Ectodermal cell (in vitro differentiated cells): Measurements from ENCODE around the gene CDC42EP2.

Source experiments
- H3K27ac ChIP-seq: 2 replicates; pipeline ENCODE4 v1.7.0; 2013; ENCODE audit warnings: mild to moderate bottlenecking, low read depth, low read length; ENCODE audit not compliant: insufficient read depth, poor library complexity, severe bottlenecking
- H3K27me3 ChIP-seq: 2 replicates; pipeline ENCODE4 v1.7.0; 2013; ENCODE audit warnings: mild to moderate bottlenecking, low read length; ENCODE audit not compliant: insufficient read depth, control insufficient read depth, poor library complexity, severe bottlenecking
- H3K36me3 ChIP-seq: one replicate; pipeline ENCODE4 v1.7.0; 2013; ENCODE audit warnings: low read length; ENCODE audit not compliant: control insufficient read depth, insufficient read depth
- H3K4me1 ChIP-seq: one replicate; pipeline ENCODE4 v1.7.0; 2013; ENCODE audit warnings: low read length; ENCODE audit not compliant: control insufficient read depth, insufficient read depth
- H3K4me3 ChIP-seq: 2 replicates; pipeline ENCODE4 v1.7.0; 2013; ENCODE audit warnings: low read depth, low read length, control low read depth; ENCODE audit not compliant: insufficient read depth
- H3K9me3 ChIP-seq: 2 replicates; pipeline ENCODE4 v1.7.0; 2013; ENCODE audit warnings: mild to moderate bottlenecking, low read length, moderate library complexity; ENCODE audit not compliant: control insufficient read depth
- WGBS, 2 experiments: methylation state at CpG; one replicate each; pipeline ENCODE4 v1.1.7; 2013; ENCODE audit warnings: missing lambda C conversion rate in 2 of 2; 5-methylcytosine and 5-hydroxymethylcytosine counted together

CDC42EP2 gene

DNA sequence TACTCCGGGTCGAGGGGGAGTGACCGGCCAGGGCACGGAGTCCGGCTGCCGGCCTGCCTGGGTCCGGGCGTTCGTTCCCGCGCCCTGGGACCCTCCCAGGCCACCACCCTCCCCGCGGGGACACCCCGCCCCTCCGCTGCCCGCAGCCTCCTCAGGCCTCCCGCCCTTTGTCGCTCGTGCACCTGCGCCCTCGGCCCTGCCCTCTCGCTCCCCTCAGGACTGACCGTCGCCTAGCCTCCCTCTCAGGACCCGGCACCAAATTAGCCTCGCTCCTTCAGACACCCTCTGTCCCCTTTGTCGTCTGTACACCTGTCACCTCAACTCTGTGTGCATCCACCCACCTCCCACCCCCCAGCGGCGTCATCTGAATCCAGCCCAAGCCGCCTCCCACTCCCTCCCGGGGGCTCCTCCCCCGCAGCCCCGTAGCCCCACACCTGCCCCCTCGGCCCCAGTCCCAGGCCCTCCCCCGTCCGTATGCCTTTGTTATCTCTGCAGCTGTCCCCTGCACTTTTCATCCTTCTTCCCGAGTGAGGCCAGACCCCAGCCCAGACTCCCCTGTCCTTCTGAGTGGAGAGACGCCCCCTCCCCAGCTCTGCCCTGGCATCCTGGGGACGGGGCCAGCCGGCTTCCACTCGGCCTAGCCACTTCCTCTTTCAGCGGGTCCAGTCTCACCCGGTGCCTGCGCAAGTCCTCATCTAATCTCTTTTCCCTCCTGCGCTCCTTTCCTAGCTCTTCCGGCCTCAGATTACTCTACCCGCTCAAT lies 40.5 kb downstream of the CDC42EP2 start:
- 3 to 4% methylated on average over 47 of the region's 47 CpGs for WGBS, 2 experiments

GRCh38 chr11:65355776-65356393 lies 41.2 kb downstream of the CDC42EP2 start:
- peaks cover 7% of the 10 kb centered on the region for H3K4me1 ChIP-seq
- H3K27ac ChIP-seq: no peak overlapping the region
- peak overlapping the region; percentile 22 for H3K4me3 ChIP-seq
- H3K36me3 ChIP-seq: peaks cover 15% of the 10 kb centered on the region
- no peaks in the 10 kb centered on the region for H3K9me3 ChIP-seq
- H3K27me3 ChIP-seq: peaks cover 27% of the 10 kb centered on the region
- WGBS, 2 experiments: 79% methylated on average over 35 of the region's 35 CpGs

More for the DNA sequence above, 40.5 kb downstream of the CDC42EP2 start:
- Histone ChIP-seq H3K27me3 (peaks cover 27% of the 10 kb centered on the region), H3K9me3 (no peaks in the 10 kb centered on the region), H3K36me3 (peaks cover 21% of the 10 kb centered on the region), H3K4me1 (peaks cover 7% of the 10 kb centered on the region), H3K27ac (no peak overlapping the region), H3K4me3 (peak overlapping the region; percentile 74)

GRCh38 chr11:65356394-65356972 lies 41.8 kb downstream of the CDC42EP2 start:
- Histone ChIP-seq H3K4me3 (no peak overlapping the region), H3K27me3 (peaks cover 27% of the 10 kb centered on the region), H3K27ac (no peak overlapping the region), H3K4me1 (peaks cover 7% of the 10 kb centered on the region), H3K9me3 (no peaks in the 10 kb centered on the region), H3K36me3 (peaks cover 9% of the 10 kb centered on the region)
- 93 to 95% methylated on average over 30 of the region's 30 CpGs for WGBS, 2 experiments

DNA sequence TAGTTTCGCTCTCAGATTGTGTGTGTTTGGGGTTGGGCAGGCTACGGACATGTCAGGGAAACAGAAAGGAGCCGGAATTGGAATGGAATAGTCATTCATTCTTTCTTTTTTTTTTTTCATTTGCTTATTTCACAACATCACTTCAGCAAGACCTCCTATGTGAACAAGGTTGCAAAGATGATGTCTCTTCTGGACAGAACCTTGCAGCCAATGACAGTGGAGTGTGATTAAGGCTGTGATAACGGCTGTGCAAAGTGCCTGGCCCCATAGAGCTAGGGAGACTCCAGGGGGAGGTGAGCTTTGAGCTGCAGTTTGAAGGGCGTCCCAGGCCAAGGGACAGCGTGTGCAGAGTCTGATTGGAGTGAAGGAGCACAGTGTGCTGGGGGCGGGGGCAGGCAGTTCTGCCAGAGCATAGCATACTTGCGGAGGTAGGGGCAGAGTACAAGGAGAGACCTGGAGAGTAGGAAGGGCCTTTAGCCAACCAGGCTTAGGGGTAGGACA lies 43.2 kb downstream of the CDC42EP2 start:
- 91 to 92% methylated on average over 8 of the region's 8 CpGs for WGBS, 2 experiments
- Histone ChIP-seq H3K4me1 (peaks cover 7% of the 10 kb centered on the region), H3K27me3 (peaks cover 27% of the 10 kb centered on the region), H3K27ac (no peak overlapping the region), H3K36me3 (no peaks in the 10 kb centered on the region), H3K4me3 (no peak overlapping the region), H3K9me3 (no peaks in the 10 kb centered on the region)

DNA sequence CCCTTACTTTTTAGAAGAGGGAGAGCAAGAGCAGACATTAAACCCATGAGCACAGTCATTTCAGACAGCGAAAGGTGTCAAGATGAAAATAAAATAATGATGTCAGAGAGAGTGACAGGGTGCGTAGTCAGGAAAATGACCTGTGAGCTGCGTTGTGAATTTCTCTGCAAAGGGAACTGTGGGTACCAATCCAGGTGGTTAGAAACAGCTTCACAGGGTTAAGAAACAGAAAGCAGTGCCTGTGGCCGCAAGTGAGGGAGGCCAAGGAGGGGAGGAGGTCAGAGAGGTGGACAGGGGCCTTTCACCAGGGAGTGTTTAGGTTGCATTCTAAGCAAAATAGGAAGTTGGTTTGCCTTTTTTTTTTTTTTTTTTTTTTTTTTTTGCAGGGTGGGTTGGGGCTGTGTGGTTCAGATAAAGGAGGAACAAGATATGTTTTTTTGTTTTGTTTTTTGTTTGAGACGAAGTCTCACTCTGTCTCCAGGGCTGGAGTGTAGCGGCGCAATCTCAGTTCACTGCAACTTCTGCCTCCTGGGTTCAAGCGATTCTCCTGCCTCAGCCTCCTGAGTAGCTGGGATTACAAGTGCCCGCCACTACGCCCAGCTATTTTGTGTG lies 47.8 kb downstream of the CDC42EP2 start:
- 97% methylated on average over 10 of the region's 10 CpGs for WGBS, 2 experiments
- H3K9me3 ChIP-seq: no peaks in the 10 kb centered on the region

GRCh38 chr11:65362966-65363365 lies 48.3 kb downstream of the CDC42EP2 start:
- Histone ChIP-seq H3K27ac (no peak overlapping the region), H3K4me1 (no peaks in the 10 kb centered on the region), H3K4me3 (no peak overlapping the region), H3K9me3 (no peaks in the 10 kb centered on the region), H3K27me3 (no peaks in the 10 kb centered on the region), H3K36me3 (no peaks in the 10 kb centered on the region)
- WGBS, 2 experiments: 87 to 97% methylated on average over 6 of the region's 6 CpGs

More for the DNA sequence above, 47.8 kb downstream of the CDC42EP2 start:
- Histone ChIP-seq H3K27ac (no peak overlapping the region), H3K4me3 (no peak overlapping the region), H3K36me3 (no peaks in the 10 kb centered on the region), H3K27me3 (peaks cover 3% of the 10 kb centered on the region), H3K4me1 (no peaks in the 10 kb centered on the region)

GRCh38 chr11:65363770-65364169 lies 49.1 kb downstream of the CDC42EP2 start:
- Histone ChIP-seq H3K4me3 (no peak overlapping the region), H3K9me3 (no peaks in the 10 kb centered on the region), H3K27ac (no peak overlapping the region), H3K4me1 (no peaks in the 10 kb centered on the region), H3K36me3 (no peaks in the 10 kb centered on the region), H3K27me3 (no peaks in the 10 kb centered on the region)
- WGBS, 2 experiments: 73 to 80% methylated on average over 3 of the region's 3 CpGs

- H3K27me3 ChIP-seq: no peaks in the 10 kb centered on the region
- H3K36me3 ChIP-seq: no peaks in the 10 kb centered on the region
- peak overlapping the region; percentile 3 for H3K27ac ChIP-seq
- 24 to 29% methylated on average over 4 of the region's 4 CpGs for WGBS, 2 experiments
- no peaks in the 10 kb centered on the region for H3K4me1 ChIP-seq
- no peak overlapping the region for H3K4me3 ChIP-seq
- no peaks in the 10 kb centered on the region for H3K9me3 ChIP-seq
Observed at GRCh38 chr11:65366340-65366773, 51.7 kb downstream of the CDC42EP2 start.

DNA sequence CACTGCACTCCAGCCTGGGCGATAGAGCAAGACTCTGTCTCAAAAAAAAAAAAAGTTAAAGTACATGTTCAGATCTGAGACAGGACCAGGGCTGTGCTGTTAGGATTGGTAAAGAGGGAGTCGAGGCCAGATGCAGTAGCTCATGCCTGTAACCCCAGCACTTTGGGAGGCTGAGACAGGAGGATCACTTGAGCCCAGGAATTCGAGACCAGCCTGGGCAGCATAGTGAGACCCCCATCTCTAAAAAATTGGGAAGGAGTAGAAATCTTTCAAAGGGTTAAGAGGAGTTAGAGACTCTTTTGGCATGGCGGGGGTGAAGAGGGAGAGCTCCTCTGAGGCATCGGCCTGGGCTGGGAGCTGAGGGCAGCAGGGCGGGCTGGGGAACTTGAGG lies 56.0 kb downstream of the CDC42EP2 start:
- no peak overlapping the region for H3K4me3 ChIP-seq
- no peaks in the 10 kb centered on the region for H3K27me3 ChIP-seq
- H3K4me1 ChIP-seq: no peaks in the 10 kb centered on the region
- 92% methylated on average over 6 of the region's 6 CpGs for WGBS, 2 experiments
- H3K27ac ChIP-seq: no peak overlapping the region
- no peaks in the 10 kb centered on the region for H3K9me3 ChIP-seq
- no peaks in the 10 kb centered on the region for H3K36me3 ChIP-seq
